NCI-H2107 (cell line): ENCODE measurements around the gene NIN.
A peak's percentile ranks its signal among the peaks of the same experiment; 100 is the strongest.
"Not testable (repeated sequence)": the region's sequence is repeated elsewhere in the genome, so short reads cannot be mapped to it uniquely, and the experiment has no call there.

ENCODE experiments used
- DNase-seq: peaks from one replicate; lab custom pipeline; 2025; lab: John Stamatoyannopoulos, UW

The NIN gene

DNA sequence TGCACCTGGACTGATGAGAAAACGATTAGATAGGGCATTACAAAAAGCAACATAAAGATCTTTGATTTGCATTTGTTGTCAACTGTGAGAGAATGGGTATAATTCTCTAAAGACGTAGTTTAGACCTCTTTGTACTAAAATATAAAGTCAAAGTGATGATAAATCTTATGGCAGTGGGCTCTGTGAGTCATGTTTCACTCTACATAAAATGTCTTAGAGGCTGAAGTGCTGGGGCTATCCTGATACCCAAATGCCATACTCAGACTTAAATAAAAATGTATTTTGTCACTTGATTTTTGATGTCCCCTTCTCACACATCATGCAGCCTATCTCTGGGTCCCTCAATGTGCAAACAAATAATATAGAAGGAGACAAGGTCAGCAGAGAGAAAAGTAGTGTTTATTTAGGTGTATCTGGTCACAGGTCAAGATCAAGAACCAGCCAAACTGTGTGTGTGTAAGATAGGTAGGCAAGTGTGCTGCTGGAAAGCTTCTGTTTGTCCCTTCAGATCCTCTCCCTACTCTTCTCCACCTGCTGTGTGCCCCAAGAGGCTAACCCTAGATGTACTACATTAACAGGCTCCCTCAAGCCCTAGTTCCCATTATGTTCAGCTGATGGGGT, 7.0 kb upstream of the NIN start:
- DNase-seq: no peak

DNA sequence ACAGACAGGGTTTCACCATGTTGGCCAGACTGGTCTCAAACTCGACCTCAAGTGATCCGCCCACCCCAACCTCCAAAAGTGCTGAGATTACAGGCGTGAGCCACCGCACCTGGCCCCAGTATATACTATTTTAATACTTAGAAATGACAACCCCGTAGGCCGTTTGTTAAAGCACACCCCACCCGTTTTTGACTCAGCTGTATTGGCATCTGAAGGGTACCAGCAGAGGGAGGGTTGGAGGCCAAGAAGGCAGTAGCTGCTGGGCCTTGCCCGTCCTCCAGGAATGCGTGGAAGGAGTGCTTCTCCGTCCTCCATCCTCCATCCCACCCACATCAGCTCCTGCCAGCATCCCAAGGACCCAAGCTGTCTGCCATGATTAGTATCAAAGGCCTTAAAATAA, 6.3 kb upstream of the NIN start:
- no peak for DNase-seq

DNA sequence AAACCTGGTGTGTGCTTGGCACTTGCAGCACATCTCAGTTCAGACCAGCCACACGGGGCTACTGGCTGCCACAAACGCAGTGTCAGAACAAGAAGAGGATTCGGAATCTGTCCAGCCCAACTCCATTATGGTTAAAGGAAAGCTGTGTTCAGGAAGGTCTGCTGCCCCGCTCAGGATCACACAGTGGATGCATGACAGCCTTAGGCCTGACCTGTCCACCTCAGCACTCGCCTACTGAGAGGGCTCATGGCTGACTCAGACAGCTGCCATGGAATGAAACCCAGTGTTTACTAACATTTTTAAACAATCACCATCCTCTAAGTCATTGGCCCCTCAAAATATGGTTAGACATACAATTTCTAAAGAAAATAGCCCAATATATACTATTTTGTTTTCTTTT, 5.6 kb upstream of the NIN start:
- no peak for DNase-seq

DNA sequence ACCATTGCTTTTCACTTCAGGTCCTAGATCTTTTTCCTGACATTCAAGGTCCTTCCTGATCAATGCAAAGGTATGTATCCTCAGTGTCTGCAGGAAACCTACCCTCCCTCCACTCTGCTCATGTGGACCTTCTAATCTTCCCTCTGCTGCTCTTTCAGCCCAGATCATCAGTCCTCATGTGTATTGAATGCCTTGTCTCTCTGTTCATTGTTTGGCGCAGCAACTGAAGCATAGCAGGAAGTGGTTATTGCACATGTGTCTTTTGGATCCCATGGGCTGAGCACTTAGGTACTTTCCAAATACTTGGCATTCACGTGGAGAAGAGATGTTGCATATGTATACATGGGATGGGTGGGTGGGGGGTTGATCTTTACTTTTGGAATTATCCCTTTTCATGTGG, 4.3 kb upstream of the NIN start:
- DNase-seq: no peak

DNA sequence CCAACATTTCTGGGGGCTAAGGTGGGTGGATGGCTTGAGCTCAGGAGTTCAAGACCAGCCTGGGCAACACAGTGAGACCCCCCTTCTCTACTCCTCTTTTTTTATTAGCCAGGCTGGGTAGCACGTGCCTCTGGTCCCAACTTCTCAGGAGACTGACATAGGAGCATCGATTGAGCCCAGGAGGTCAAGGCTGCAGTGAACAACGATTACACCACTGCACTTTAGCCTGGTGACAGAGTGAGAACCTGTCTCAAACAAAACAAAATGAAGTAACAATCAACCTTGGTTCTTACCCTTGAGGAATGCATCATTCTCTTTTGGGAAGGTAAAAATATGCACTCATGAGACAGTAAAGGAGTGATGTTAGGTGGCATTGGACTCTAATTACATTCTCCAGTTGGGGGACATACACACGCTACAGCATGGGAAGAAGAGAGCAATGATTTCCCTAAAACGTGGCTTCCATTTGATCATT, 3.9 kb upstream of the NIN start:
- DNase-seq: no peak

DNA sequence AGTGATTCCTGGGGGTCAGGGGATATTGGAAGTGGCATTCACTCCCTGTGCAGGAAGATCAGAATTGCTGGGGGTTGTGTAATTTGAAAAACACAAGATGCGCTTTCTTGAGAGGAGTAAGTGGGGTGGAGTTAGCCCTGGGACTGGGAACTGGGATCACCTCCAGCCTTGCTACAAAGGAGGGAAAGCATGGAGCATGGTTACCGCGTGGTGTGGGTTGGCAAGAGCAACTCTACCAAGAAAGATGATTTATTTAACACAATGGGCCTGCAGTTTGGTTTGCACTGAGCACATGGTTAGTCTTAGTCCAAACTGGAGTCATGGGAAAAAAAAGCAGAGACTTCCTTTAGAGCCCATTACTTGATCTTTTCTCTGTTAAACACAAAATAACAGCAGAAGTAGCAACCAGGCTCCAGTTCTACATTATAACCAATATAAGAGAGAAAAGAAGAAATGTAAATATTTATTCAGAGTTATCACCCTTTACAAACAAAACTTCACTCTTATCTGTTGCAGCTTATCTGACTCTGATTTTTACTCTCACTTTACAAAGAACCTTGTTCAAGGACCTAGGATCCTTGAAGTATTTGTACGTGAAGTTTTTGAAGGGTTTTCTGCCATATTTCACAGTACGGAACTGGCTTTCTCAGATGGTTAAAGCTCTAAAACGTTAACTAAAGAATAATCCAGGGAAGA, 2.1 kb upstream of the NIN start:
- DNase-seq: no peak

DNA sequence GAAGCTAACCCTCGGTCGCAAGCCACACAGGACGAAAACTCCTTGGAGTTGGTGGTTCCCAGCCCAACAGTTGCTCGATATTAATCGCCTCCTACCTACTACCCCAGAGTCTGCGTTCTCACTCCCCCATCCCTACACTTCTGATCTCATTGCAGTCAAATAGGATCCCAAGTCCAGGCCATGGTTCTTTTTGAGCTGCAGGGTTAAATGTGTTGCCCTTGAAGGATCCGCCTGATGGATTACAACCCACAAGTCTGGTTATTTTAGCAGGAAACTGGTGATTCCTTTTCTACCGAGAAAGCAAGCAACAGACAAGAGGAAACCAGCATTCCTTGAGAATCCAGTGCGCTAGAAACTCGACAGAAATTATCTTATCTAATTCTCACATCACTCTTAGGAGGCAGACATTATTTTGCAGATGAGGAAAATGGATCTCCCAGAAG, 785 bp upstream of the NIN start:
- no peak for DNase-seq

DNA sequence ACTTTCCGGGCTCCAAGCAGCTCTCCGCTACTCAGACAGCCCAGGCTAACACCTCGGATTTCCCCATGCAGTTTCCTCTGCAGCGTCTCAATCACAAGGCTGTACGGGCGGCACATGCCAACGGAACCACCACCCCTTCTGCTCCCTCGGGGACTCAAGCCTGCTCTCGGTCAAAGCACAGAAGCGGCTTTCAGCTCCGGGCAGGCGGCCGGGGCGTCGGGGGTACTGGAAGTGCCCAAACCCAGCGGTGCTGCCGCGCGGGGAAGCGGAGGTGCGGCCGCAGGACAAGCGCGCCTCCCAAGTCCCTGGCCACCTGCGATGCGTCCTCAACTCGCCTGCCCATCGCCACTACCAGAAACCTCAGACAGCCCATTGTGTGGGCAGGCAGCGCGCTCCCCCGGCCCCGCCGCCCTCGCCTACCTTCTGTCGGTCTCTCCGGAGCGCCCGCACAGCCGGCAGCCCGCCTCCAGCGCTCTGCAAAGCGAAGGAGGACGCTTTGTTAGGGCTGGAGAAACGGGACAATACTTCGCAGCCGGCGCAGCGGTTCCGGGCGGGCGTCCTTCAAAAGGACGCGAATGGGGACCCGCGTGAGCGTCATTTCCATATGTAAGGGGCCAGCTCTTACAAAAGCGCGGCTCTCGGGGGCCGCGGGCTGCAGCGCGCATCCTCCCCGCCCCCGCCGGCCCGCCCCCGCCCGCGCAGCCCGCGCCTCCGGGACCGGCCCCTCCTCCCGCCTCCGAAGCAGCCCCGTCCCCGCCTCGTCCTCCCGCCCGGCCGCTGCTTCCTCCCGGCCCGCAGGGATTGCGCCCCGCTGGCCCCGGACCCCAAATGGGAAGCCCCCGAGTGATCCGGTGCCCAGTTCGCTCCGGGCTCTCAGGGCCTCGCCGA, 674 bp downstream of the NIN start:
- DNase-seq: peak; percentile 36

DNA sequence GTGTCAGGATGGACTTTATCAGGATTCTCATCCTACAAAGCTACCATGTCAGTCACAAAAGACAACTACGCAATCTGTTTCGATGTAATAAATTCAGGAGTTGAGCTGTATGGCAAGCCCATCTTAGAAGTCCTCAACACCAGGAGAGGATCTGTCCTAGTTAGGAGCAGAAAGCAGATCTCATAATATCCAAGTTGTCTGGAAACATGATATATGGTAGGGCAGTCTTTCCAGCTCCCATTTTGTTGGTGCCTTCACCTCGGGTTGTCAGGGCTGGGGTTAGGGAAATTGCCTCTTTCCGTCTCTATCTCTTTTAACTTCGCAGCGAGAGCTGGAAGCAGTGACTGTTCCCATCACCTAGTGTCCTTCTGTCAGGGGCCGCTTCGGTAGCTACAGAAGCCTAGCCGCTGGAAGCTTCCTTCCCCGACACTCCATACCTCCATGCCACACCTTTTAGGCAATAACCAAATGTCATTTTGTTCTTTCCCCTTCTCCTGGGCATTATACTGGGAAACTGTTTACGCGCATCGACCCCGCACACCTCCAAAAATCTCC, 1.4 kb downstream of the NIN start:
- no peak for DNase-seq

DNA sequence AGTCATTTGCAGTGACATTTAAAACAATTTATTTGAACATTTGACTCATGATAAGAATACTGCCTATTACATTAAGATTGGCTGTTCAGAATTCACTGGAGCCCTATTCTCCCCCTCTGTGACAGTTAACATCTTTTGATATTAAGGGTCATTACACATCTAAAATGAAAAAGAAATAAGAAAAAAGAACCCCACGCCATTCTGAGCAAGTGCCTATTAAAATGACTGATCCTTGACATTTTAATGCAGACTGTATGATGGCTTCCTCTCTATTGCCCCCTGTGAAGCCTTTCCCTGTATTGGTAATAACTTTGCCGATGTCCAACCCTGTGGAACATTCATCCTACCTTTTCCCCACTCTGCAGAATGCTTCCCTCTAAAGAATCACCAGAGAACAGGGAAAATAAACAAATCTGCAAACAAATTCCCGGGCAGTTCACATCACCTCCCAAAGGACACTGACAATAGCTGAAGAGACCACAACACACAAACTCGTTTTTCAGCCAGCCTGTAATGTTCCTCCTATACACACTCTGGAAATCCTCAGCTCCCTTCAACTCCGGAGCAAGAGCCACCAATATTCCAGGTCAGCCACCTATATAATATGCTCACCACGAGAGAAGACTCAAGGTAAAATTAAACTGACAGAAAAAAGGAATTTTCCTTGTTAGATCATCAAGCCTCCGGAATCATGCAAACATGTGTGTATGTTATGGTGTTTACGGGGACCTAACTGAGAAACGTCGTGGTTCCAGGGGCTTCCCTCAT, 2.1 kb downstream of the NIN start:
- DNase-seq: no peak

DNA sequence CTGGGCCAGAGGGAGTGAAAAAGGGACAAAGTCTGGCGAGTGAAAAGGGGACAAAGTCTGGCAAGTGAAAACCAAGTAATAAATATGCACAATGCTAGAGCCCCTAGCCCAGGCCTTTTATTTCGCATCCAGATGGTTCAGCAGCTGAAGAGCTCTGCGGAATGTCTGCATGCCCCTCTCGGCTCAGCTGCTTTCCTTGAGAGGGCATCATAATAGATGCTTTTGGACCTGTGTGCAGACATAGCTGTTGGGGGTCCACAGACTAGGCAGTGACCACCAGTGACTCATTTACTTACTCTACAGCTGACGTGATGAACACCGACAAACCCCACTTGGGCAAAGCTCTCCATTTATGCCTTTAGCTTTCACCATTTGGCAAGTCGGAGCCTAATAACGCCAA, 4.3 kb downstream of the NIN start:
- no peak for DNase-seq

DNA sequence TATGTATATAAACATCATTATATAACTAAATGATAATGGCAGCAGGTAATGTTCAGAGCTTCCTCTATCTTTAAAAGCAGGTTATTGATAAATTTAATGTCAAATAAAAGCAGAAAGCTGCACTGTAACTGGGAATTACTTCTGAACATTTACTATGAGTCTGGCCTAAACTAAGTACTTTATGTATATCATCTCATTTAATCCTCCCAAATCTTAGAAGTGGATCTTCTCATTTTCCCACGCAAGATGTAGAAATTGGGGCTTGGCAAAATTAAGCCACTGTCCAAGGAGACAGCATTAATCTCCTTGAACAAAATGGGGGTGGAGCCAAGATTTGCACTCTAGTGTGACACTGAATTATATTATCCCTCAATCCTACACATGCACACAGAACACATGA, 5.7 kb downstream of the NIN start:
- DNase-seq: no peak

DNA sequence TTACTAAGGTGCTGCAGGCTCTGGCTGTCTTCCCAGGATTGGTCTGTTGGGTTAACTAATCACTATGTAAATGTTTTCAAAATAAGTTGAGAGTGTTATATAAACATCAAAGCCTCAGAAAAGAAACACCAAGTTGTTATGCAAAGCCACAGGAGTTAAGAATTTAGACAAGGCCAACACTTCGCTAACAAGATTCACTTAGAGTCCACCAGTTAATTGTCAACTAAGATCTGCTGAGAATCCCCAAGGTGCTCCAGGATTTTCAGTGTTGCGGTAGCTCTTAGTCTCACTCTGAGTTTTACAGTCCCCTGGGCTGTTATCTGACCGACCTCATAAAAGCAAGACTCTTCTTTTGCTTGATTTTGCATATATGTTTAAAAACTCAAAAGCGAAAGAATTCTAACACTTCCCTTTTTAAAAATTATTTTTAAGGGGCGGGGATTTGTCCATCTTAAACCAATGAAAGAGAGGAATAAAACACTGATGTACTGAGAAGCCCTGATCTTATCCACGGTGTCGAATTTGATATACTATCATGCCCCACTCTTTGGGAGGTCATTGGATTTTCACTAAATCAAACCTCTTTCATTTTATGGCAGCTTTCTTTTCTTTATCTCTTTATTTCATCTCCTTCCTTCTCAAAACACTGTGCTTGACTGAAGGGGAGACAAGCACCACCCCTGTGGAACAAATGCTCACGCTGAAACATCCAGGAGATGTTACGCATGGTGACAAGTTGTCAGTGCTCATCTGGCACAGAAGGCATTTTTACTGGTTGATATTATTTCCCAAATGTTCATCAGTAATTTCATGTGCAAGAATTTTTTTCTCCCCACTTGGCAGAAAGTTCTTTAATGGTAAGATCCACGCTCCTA, 7.0 kb downstream of the NIN start:
- DNase-seq: no peak

DNA sequence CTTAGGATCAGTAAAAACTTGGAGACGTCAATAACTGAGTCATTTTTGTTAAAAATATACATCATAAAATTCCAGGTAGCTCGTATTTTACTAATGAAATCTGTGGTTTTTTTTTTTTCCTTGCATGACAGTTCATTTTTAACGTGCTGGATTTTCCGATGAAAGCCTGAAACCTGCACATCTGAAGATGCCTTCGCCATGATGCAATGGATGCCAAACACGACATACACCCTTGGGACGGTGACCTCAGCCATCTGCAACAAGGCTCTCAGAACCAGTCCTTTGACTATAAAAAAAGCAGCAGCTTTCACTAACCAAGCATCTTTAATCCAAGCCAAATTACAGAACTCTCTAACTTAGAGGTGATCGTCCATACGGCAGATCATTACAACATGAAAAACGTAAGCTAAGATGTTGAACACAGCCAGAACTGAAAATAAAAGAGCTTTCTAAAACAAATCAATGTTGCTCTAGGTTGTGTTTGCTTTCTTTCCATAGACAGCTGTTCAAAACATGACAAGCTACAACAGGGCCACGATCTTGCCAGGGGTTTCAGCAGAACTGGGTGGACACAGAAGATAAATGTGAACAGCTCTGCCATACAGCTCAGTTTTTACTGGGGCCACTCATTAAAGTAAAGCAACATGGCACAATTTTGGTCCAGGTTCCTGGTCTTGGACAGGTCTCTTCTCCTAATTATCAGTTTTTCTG, 7.8 kb downstream of the NIN start:
- no peak for DNase-seq

DNA sequence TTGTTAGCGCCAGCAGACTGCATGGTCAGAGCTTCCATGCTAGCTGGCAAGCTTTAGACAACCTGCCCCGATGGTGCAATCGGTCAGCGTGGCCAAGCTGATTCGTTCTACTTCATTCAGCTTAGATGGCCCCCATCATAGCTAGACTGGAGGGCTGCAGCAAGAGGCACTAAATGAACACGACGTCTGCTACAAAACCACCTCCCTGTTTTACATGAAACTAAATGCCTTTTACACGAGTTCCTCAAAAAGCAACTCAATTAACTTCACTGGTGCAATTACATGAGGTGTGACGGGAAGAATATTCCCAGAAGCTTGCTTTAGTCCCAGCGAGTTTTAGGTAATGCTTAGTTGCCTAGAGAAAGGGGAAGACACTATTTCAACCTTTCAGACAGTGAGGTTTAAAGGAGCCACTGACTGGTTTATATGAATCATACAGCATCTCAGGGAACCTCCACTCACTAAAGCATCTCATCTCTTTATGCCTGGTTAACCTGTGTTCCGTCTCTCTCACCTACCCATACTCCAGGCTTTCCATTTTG, 8.4 kb downstream of the NIN start:
- no peak for DNase-seq

DNA sequence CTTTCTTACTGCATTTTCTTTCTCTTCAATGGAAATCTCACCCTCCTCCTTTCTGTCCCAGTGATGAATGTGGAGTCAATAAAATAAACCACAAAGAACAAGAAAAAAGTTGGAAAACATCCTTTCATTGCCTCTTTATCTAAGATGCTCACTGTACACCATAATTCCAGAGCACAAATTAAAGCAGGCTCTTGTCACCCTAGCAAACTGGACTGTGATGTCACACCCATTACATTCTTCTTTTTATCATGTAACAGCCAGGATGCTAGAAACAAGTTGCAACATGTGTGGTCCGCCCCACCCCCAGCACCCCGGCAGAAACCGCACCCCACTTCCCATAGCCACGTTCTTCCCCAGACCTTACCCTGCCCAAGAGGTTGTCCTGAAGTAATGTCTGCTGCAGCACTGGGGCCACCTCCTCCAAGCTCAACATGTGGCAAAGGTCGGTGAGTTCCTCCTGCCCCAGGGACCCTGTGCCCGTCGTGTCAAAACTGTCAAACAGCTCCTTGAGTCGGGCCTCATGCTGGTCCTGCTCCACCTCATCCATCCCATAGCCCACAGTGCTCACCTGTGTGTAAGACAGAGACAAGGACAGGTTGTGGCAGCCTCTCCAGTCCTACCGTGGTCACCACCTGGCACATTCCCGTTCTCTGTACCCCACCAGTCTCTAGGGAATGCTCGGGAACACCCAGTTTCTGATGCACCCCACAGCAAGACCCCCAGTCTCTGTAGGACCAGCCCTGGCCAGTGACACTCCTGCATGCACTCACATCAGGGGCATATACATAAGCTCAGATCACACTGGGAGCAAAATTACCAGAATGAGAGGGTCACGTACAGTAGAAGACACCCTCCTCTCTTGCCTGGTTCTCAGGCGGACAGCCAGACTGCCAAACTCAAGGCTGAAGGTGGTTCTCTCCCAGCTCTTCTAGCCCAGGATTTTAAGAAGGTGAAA, 9.2 kb downstream of the NIN start:
- no peak for DNase-seq

DNA sequence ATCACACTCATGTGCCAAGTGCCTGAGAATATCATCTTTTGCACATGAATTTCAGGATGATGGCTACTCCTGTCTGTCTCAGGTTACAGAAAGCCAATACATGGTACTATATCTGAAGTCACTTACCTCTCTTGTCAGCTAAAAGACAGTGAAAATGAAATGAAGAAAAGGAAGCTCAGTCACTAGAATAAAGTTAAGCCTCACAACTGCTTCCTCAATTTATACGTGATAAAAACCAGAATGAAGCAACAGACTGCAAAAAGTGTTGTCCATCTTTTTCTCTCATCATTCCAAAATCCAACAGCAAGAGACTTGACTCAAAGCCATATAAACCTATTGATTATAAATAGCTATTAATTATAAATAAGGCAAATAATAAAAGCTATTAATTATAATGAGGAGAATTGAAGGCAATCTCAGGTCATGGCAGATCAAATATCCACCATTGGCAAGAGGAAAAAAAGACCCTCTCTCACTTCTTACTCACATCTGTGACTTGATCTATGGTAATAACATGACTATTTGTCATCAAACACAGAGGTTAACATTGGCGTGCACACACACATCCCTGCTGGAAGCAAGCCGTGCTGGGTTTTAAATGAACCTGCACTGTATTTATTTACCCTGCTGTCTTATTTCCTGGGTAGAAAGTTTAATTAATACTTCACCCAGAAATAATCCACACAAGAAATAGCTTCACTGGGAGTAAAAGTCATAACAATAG, 10.0 kb downstream of the NIN start:
- no peak for DNase-seq

DNA sequence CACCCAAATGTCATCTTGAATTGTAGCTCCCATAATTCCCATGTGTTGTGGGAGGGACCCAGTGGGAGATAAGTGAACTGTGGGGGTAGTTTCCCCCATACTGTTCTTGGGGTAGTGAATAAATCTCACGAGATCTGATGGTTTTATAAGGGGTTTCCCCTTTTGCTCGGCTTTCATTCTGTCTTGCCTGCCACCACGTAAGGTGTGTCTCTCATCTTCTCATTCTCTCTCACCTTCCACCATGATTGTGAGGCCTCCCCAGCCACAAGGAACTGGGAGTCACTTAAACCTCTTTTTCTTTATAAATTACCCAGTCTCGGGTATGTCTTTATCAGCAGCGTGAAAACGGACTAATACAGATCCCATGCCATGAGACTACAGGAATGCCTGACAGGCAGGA, 11.7 kb downstream of the NIN start:
- not testable (repeated sequence) for DNase-seq
